ENCODE measurements around the gene TP53BP2. TPM values are rescaled to one million over a fixed set of nuclear protein-coding genes. Genes with fewer than 3 reads are reported as not detected.

Gene TP53BP2
- total and polyA plus RNA-seq, 2 experiments from 2014 or later = 9.2 to 18.2 TPM

- no peaks in the 10 kb centered on the region; the same call in 1 of the 2 replicates for H3F3A ChIP-seq (ENCODE audit: insufficient read depth)
- no peaks in the 10 kb centered on the region for H3K79me2 ChIP-seq (ENCODE audit: insufficient read depth)
- H3K4me2 ChIP-seq (ENCODE audit: unreplicated experiment) = no peak overlapping the region
- 88 to 92% methylated on average over 17 of the region's 17 CpGs for WGBS, 2 experiments (ENCODE audit: low coverage in 1 of 2, low lambda C conversion rate in 2 of 2, missing lambda C conversion rate in 2 of 2)
- no peak overlapping the region for H3K27ac ChIP-seq
- in situ Hi-C loops (cut with MboI) = no loop called here
- TF ChIP-seq EZH2phosphoT487 (IDR thresholded peaks at IDR 0.05; ENCODE audit: insufficient read depth, low read depth) = no peak
- no peak for TF ChIP-seq EZH2 (IDR thresholded peaks at IDR 0.05; ENCODE audit: insufficient read depth, poor library complexity, severe bottlenecking)
- no peak overlapping the region for H3K4me3 ChIP-seq
- H3K36me3 ChIP-seq (ENCODE audit: low read depth) = no peaks in the 10 kb centered on the region
- no peak overlapping the region for H2AFZ ChIP-seq
- no peaks in the 10 kb centered on the region for H3K9me3 ChIP-seq (ENCODE audit: low read depth)
- H4K20me1 ChIP-seq (ENCODE audit: insufficient read depth) = no peaks in the 10 kb centered on the region
- no peaks in the 10 kb centered on the region for H3K4me1 ChIP-seq (ENCODE audit: insufficient read depth)
- H3K9me2 ChIP-seq (ENCODE audit: insufficient read depth) = no peaks in the 10 kb centered on the region
- no peak for DNase-seq
- no peak overlapping the region for H3K9ac ChIP-seq
- peaks cover under 1% of the 10 kb centered on the region for H3K27me3 ChIP-seq (replicated peaks; ENCODE audit: insufficient read depth)
Observed at GRCh38 chr1:223864084-223864483, 18.3 kb upstream of the TP53BP2 start.

GRCh38 chr1:223861904-223862303, 16.2 kb upstream of the TP53BP2 start:
- Histone ChIP-seq H4K20me1 (ENCODE audit: insufficient read depth) (no peaks in the 10 kb centered on the region), H3K79me2 (ENCODE audit: insufficient read depth) (no peaks in the 10 kb centered on the region), H3K27me3 (replicated peaks; ENCODE audit: insufficient read depth) (no peaks in the 10 kb centered on the region; the same call in 1 of the 2 replicates), H3K36me3 (ENCODE audit: low read depth) (no peaks in the 10 kb centered on the region), H3K4me3 (no peak overlapping the region), H3K4me2 (ENCODE audit: unreplicated experiment) (no peak overlapping the region), H3F3A (ENCODE audit: insufficient read depth) (no peaks in the 10 kb centered on the region; the same call in 1 of the 2 replicates), H3K9ac (no peak overlapping the region), H2AFZ (no peak overlapping the region), H3K9me2 (ENCODE audit: insufficient read depth) (no peaks in the 10 kb centered on the region), H3K9me3 (ENCODE audit: low read depth) (no peaks in the 10 kb centered on the region), H3K4me1 (ENCODE audit: insufficient read depth) (no peaks in the 10 kb centered on the region), H3K27ac (no peak overlapping the region)
- 72 to 75% methylated on average over 1 of the region's 1 CpG for WGBS, 2 experiments (ENCODE audit: low coverage in 1 of 2, low lambda C conversion rate in 2 of 2, missing lambda C conversion rate in 2 of 2)
- no peak for DNase-seq
- TF ChIP-seq EZH2phosphoT487 (IDR thresholded peaks at IDR 0.05; ENCODE audit: insufficient read depth, low read depth) (no peak), EZH2 (IDR thresholded peaks at IDR 0.05; ENCODE audit: insufficient read depth, poor library complexity, severe bottlenecking) (no peak)
- in situ Hi-C loops (cut with MboI) = no loop called here

GRCh38 chr1:223860051-223860622, 14.4 kb upstream of the TP53BP2 start:
- Histone ChIP-seq H3K27ac (no peak overlapping the region), H3F3A (ENCODE audit: insufficient read depth) (no peaks in the 10 kb centered on the region; the same call in 1 of the 2 replicates), H3K27me3 (replicated peaks; ENCODE audit: insufficient read depth) (no peaks in the 10 kb centered on the region), H3K9ac (no peak overlapping the region), H4K20me1 (ENCODE audit: insufficient read depth) (no peaks in the 10 kb centered on the region), H3K9me3 (ENCODE audit: low read depth) (no peaks in the 10 kb centered on the region), H3K4me3 (no peak overlapping the region), H3K9me2 (ENCODE audit: insufficient read depth) (no peaks in the 10 kb centered on the region), H3K79me2 (ENCODE audit: insufficient read depth) (no peaks in the 10 kb centered on the region), H3K4me2 (ENCODE audit: unreplicated experiment) (no peak overlapping the region), H2AFZ (no peak overlapping the region), H3K4me1 (ENCODE audit: insufficient read depth) (no peaks in the 10 kb centered on the region), H3K36me3 (ENCODE audit: low read depth) (no peaks in the 10 kb centered on the region)
- TF ChIP-seq EZH2phosphoT487 (IDR thresholded peaks at IDR 0.05; ENCODE audit: insufficient read depth, low read depth) (no peak), EZH2 (IDR thresholded peaks at IDR 0.05; ENCODE audit: insufficient read depth, poor library complexity, severe bottlenecking) (no peak)
- 22 to 42% methylated on average over 5 of the region's 5 CpGs for WGBS, 2 experiments (ENCODE audit: low coverage in 1 of 2, low lambda C conversion rate in 2 of 2, missing lambda C conversion rate in 2 of 2)
- DNase-seq = no peak
- in situ Hi-C loops (cut with MboI) = no loop called here

- no peak overlapping the region for H3K9ac ChIP-seq
- H3K4me2 ChIP-seq (ENCODE audit: unreplicated experiment) = no peak overlapping the region
- no peak overlapping the region for H3K27ac ChIP-seq
- no peaks in the 10 kb centered on the region for H3K27me3 ChIP-seq (replicated peaks; ENCODE audit: insufficient read depth)
- no peaks in the 10 kb centered on the region for H3K4me1 ChIP-seq (ENCODE audit: insufficient read depth)
- H3K4me3 ChIP-seq = no peak overlapping the region
- 57 to 59% methylated on average over 8 of the region's 8 CpGs for WGBS, 2 experiments (ENCODE audit: low coverage in 1 of 2, low lambda C conversion rate in 2 of 2, missing lambda C conversion rate in 2 of 2)
- TF ChIP-seq EZH2phosphoT487 (IDR thresholded peaks at IDR 0.05; ENCODE audit: insufficient read depth, low read depth) = no peak
- TF ChIP-seq EZH2 (IDR thresholded peaks at IDR 0.05; ENCODE audit: insufficient read depth, poor library complexity, severe bottlenecking) = no peak
- no peaks in the 10 kb centered on the region for H3K9me3 ChIP-seq (ENCODE audit: low read depth)
- no peaks in the 10 kb centered on the region for H3K9me2 ChIP-seq (ENCODE audit: insufficient read depth)
- H2AFZ ChIP-seq = no peak overlapping the region
- H4K20me1 ChIP-seq (ENCODE audit: insufficient read depth) = no peaks in the 10 kb centered on the region
- no peaks in the 10 kb centered on the region for H3K79me2 ChIP-seq (ENCODE audit: insufficient read depth)
- in situ Hi-C loops (cut with MboI) = no loop called here
- H3F3A ChIP-seq (ENCODE audit: insufficient read depth) = no peaks in the 10 kb centered on the region; the same call in 1 of the 2 replicates
- H3K36me3 ChIP-seq (ENCODE audit: low read depth) = no peaks in the 10 kb centered on the region
- DNase-seq = no peak
Observed at GRCh38 chr1:223859058-223859457, 13.3 kb upstream of the TP53BP2 start.
